Measurements from ENCODE around the gene OTOG. TPM values are rescaled to one million over a fixed set of nuclear protein-coding genes. Genes with fewer than 3 reads are reported as not detected.

The OTOG gene
- total RNA-seq, 1 donor from 2014 or later: not detected

DNA sequence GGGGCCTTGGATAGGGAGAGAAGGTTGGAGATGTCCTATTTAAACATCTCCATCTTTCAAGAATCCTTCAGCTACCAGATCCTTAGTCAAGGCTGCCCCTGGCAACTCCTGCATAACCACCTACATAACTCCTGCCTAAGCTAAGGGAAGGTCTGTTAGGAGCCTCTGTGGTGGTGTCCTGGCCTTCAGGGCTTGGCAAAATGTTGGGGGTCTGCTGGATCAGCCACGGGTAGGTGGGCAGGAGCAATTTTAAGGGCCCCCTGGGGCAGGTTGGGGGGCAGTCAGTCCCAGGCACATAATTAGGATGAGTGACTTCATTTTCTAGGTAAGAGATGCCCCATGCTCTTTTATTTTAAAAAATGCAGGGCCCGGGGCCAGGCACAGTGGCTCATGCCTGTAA, 28.7 kb upstream of the OTOG start:
- Histone ChIP-seq H3K27me3 (no peaks in the 10 kb centered on the region), H3K36me3 (no peaks in the 10 kb centered on the region), H3K27ac (no peak overlapping the region), H3K4me1 (no peaks in the 10 kb centered on the region), H3K9me3 (no peaks in the 10 kb centered on the region), H3K4me3 (no peak overlapping the region)
- no peak for DNase-seq (ENCODE audit: low spot score in 2 of 2)
- TF ChIP-seq, protein P1, sequence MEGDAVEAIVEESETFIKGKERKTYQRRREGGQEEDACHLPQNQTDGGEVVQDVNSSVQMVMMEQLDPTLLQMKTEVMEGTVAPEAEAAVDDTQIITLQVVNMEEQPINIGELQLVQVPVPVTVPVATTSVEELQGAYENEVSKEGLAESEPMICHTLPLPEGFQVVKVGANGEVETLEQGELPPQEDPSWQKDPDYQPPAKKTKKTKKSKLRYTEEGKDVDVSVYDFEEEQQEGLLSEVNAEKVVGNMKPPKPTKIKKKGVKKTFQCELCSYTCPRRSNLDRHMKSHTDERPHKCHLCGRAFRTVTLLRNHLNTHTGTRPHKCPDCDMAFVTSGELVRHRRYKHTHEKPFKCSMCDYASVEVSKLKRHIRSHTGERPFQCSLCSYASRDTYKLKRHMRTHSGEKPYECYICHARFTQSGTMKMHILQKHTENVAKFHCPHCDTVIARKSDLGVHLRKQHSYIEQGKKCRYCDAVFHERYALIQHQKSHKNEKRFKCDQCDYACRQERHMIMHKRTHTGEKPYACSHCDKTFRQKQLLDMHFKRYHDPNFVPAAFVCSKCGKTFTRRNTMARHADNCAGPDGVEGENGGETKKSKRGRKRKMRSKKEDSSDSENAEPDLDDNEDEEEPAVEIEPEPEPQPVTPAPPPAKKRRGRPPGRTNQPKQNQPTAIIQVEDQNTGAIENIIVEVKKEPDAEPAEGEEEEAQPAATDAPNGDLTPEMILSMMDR (IDR thresholded peaks at IDR 0.05): no peak
- intact Hi-C loops (cut with DNase I): no loop called here

DNA sequence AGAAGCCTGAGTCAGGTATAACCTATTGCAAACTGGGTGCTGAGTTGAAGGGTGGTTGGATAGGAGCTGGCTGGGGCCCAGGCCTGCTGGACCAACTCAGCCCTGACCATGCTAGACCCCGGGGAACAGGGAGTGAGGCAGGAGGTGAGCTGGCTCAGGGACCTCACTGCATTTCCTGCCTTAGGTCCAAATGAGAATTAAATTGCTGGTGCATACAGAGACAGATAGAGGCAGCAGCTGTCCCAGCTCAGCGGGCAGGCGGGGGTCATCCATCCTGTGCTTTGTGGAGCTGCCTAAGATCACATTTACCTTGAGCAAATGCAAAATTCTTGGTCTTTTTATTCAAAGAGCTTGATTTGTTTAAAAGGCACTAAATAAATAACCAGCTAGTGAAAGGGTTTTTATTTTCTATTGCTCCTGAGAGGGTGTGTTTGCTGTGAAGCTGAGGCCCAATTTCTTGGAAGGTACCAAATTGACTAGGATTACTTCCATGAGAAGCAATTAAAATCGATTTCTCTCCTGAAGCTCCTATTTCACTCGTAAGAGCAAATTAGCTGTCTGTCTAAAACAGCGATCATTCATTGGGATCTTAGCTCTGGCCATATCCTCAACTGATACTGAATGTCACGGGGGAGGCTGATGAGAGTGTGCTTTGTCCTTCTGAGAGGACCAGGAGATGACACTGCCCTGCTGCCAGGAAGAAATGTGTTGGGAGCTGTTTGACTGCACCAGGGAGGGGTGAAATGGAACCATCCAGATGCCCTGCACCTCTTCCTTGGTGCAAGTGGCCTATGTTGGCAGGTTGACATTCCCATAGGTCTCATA, 27.8 kb upstream of the OTOG start:
- no peak for DNase-seq (ENCODE audit: low spot score in 2 of 2)

DNA sequence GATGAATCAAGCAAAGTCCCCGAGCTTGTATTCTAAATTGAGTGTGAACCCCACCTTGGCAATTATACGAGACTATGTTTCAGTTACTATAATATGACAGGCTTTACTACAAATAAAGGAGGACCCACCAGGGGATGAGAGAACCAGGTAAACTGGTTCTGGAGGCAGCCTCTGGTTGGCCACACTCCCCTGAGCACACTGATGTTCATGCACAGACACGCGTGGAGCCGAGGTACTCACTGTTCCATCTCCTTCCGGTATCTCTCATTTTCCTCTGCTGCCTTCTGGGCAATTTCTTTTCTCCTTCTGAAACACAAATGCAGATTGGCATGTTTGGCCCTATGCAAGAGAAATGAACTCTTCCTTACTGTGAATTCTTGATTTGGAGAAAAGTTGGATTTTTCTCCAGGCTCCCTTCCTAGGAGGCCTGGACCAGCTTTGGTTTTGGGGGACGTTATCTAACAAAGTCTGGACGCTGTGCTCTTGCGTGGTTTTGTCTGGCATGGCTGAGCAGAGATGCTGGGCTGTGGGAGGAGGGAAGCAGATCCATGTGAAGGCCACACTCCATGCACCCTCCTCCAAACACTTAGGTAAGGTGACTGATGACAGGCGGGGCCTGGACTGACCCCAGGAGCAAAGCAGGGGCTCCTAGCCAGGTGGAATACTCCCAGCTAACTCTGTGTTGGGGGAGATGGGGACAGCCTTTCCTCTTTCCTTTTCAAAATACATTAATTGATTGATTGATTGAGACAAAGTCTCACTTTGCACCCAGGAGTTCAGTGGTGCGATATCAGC, 25.8 kb upstream of the OTOG start:
- H3K4me1 ChIP-seq: no peaks in the 10 kb centered on the region
- no peaks in the 10 kb centered on the region for H3K27me3 ChIP-seq
- no peaks in the 10 kb centered on the region for H3K9me3 ChIP-seq
- no peak for DNase-seq (ENCODE audit: low spot score in 2 of 2)
- no peaks in the 10 kb centered on the region for H3K36me3 ChIP-seq
- intact Hi-C loops (cut with DNase I): no loop called here
- H3K4me3 ChIP-seq: no peak overlapping the region
- H3K27ac ChIP-seq: no peak overlapping the region
- TF ChIP-seq, protein P1 (IDR thresholded peaks at IDR 0.05): no peak

More for the DNA sequence above, 27.8 kb upstream of the OTOG start:
- Histone ChIP-seq H3K27me3 (no peaks in the 10 kb centered on the region), H3K27ac (no peak overlapping the region), H3K4me1 (no peaks in the 10 kb centered on the region), H3K36me3 (no peaks in the 10 kb centered on the region), H3K9me3 (no peaks in the 10 kb centered on the region), H3K4me3 (no peak overlapping the region)
- intact Hi-C loops (cut with DNase I): no loop called here
- TF ChIP-seq, protein P1 (IDR thresholded peaks at IDR 0.05): no peak

DNA sequence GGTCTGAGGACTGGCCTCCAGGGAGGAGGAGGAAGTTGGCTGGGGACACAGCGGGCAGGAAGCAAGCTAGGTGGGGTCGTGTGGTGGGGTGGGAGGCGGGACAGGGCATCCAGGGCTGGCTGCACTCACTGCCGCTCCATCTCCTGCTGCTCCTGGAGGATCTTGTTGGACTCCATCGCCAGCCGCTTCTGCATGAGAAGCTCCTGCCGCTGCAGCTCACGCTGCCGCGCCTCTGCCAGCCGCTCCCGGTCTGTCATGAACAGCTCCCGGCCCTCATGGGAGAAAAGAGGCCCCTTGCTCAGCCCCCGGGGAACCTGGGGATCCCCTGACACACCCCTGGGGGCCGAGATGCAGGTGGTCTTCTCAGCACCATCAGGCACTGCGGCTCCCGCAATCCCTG, 24.4 kb upstream of the OTOG start:
- Histone ChIP-seq H3K4me1 (no peaks in the 10 kb centered on the region), H3K27ac (no peak overlapping the region), H3K36me3 (no peaks in the 10 kb centered on the region), H3K4me3 (no peak overlapping the region), H3K9me3 (no peaks in the 10 kb centered on the region), H3K27me3 (no peaks in the 10 kb centered on the region)
- no peak for DNase-seq (ENCODE audit: low spot score in 2 of 2)
- intact Hi-C loops (cut with DNase I): no loop called here
- TF ChIP-seq, protein P1 (IDR thresholded peaks at IDR 0.05): no peak

DNA sequence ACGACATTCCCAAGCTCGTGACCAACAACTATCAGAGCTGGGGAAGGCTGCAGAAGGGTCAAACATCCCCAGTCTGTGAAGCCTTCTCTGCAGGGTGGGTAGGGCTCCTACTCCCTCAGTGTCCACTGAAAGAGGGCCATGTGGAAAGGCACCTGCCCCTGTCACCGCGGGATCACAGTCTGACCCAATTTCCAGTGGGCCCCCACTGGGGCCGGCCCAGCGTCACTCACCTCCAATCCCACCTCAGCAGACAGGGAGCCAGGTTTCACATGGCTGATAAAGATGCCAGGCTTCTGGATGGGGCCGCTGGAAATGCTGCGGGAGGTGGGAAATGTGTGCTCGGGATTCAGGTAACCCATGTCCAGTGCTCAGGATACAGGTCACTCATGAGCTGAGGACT, 22.8 kb upstream of the OTOG start:
- no peak overlapping the region for H3K4me3 ChIP-seq
- no peaks in the 10 kb centered on the region for H3K36me3 ChIP-seq
- H3K27me3 ChIP-seq: no peaks in the 10 kb centered on the region
- H3K27ac ChIP-seq: no peak overlapping the region
- TF ChIP-seq, protein P1 (IDR thresholded peaks at IDR 0.05): no peak
- DNase-seq (ENCODE audit: low spot score in 2 of 2): no peak
- H3K9me3 ChIP-seq: no peaks in the 10 kb centered on the region
- no peaks in the 10 kb centered on the region for H3K4me1 ChIP-seq
- intact Hi-C loops (cut with DNase I): no loop called here

Measured in ascending aorta (tissue), 2 donors.